Upper lobe of left lung (tissue), 6 donors: ENCODE data around the gene HIGD1B. TPM values are rescaled to one million over a fixed set of nuclear protein-coding genes. Genes with fewer than 3 reads are reported as not detected.
A peak's percentile ranks its signal among the peaks of the same experiment; 100 is the strongest.

Source experiments
- ATAC-seq, 2 donors: fragments of 200-7000 bp; cut with Tn5 transposase; one replicate each; pipeline ENCODE4 v1.9.1; 2022; ENCODE audit warnings: mild to moderate bottlenecking in 2 of 2, moderate library complexity in 2 of 2; ENCODE audit not compliant: low FRiP score in 2 of 2
- DNase-seq, 2 donors: peaks; one replicate each; pipeline ENCODE4 v3.0.0-alpha.2; 2019 to 2020
- H3K27ac ChIP-seq, 4 donors: fragments of 200-600 bp; sonication (generic); one replicate each; pipeline ENCODE4 v1.5.1; 2016 to 2019
- H3K27me3 ChIP-seq, 4 donors: fragments of 200-600 bp; sonication (generic); one replicate each; pipeline ENCODE4 v1.5.1; 2017 to 2019
- H3K36me3 ChIP-seq, 4 donors: fragments of 200-600 bp; sonication (generic); one replicate each; pipeline ENCODE4 v1.5.1; 2016 to 2019
- H3K4me1 ChIP-seq, 4 donors: fragments of 200-600 bp; sonication (generic); one replicate each; pipeline ENCODE4 v1.5.1; 2018 to 2019
- H3K4me3 ChIP-seq, 4 donors: fragments of 200-600 bp; sonication (generic); one replicate each; pipeline ENCODE4 v1.5.1; 2017 to 2019; ENCODE audit warnings: mild to moderate bottlenecking in 2 of 4, moderate library complexity in 1 of 4
- H3K9me3 ChIP-seq, 4 donors: fragments of 200-600 bp; sonication (generic); one replicate each; pipeline ENCODE4 v1.5.1; 2018 to 2019
- CTCF ChIP-seq, 6 experiments: fragments of 450-650 bp in 4 of 6; fragments of 200-600 bp in 2 of 6; sonication (generic) in 2 of 6; IDR thresholded peaks; one replicate each; pipeline ENCODE4 v1.5.1; 2016 to 2019; ENCODE audit warnings: antibody characterized with exemption in 6 of 6
- EP300 ChIP-seq, 4 donors: sonication (generic); formaldehyde crosslinking; IDR thresholded peaks; one replicate each; pipeline ENCODE4 v1.5.1; 2017; ENCODE audit warnings: antibody characterized with exemption in 4 of 4, control low read depth in 2 of 4
- POLR2A ChIP-seq, 4 donors: fragments of 450-650 bp; IDR thresholded peaks; one replicate each; pipeline ENCODE4 v1.5.1; 2016 to 2017; ENCODE audit warnings: antibody characterized with exemption in 4 of 4, mild to moderate bottlenecking in 2 of 4
- POLR2AphosphoS5 ChIP-seq, 2 donors: sonication (generic); formaldehyde crosslinking; IDR thresholded peaks; one replicate each; pipeline ENCODE4 v1.5.1; 2017; ENCODE audit warnings: antibody characterized with exemption in 2 of 2
- WGBS, 2 donors: methylation state at CpG; one replicate each; pipeline ENCODE4 v1.1.5; 2017 to 2018; 5-methylcytosine and 5-hydroxymethylcytosine counted together
- total RNA-seq, 6 donors: library from RNA; depleted of rRNA in 4 of 6; stranded (reverse); fragments of >200 nt in 4 of 6; gene quantifications; one replicate each; pipeline versions ENCODE4 v1.1.0 to v1.2.1, GENCODE V29; 2016 to 2021
- donor health status: DM: no; HTN: no; CAD: no; lungs with moderate emphysema.
- donor health status: DM: no; HTN: yes; CAD: no; lungs with severe emphysema.

Gene HIGD1B
- total RNA-seq, 6 donors from 2014 or later = 1.9 to 33.3 (median 15.9) TPM; not detected in 1

- TF ChIP-seq EP300 (IDR thresholded peaks at IDR 0.05) (no peak), POLR2AphosphoS5 (IDR thresholded peaks at IDR 0.05) (no peak)
- ATAC-seq (no peak), DNase-seq (peak in 1 of 2 donors; percentile 32)
- Histone ChIP-seq H3K4me3 (no peak overlapping the region), H3K9me3 (no peaks in the 10 kb centered on the region), H3K27me3 (no peaks in the 10 kb centered on the region), H3K4me1 (peaks cover 0 to 25% (median 12%) of the 10 kb centered on the region in 4 donors), H3K36me3 (peaks cover 32 to 65% (median 50%) of the 10 kb centered on the region in 4 donors), H3K27ac (no peak overlapping the region)
- WGBS, 2 donors = 57 to 72% methylated on average over 10 of the region's 10 CpGs
These were observed 40.6 kb downstream of the HIGD1B start for GRCh38 chr17:44887971-44888954.

GRCh38 chr17:44889003-44889402 lies 41.3 kb downstream of the HIGD1B start:
- 71 to 76% methylated on average over 7 of the region's 7 CpGs for WGBS, 2 donors

GRCh38 chr17:44892250-44892649 lies 44.6 kb downstream of the HIGD1B start:
- no peak overlapping the region for H3K4me3 ChIP-seq
- no peaks in the 10 kb centered on the region for H3K9me3 ChIP-seq
- H3K27me3 ChIP-seq = no peaks in the 10 kb centered on the region
- peaks cover 13 to 42% (median 27%) of the 10 kb centered on the region in 4 donors for H3K36me3 ChIP-seq
- DNase-seq = no peak
- ATAC-seq = no peak
- H3K4me1 ChIP-seq = peaks cover under 1 to 29% (median 10%) of the 10 kb centered on the region in 4 donors
- H3K27ac ChIP-seq = no peak overlapping the region
- no peak for TF ChIP-seq POLR2AphosphoS5 (IDR thresholded peaks at IDR 0.05)
- no peak for TF ChIP-seq POLR2A (IDR thresholded peaks at IDR 0.05)
- no peak for TF ChIP-seq CTCF (IDR thresholded peaks at IDR 0.05)
- TF ChIP-seq EP300 (IDR thresholded peaks at IDR 0.05) = no peak

More at GRCh38 chr17:44889003-44889402, 41.3 kb downstream of the HIGD1B start:
- H3K4me1 ChIP-seq = peaks cover 0 to 25% (median 12%) of the 10 kb centered on the region in 4 donors
- H3K4me3 ChIP-seq = no peak overlapping the region
- H3K27ac ChIP-seq = no peak overlapping the region
- DNase-seq = no peak
- H3K9me3 ChIP-seq = no peaks in the 10 kb centered on the region
- peaks cover 31 to 65% (median 50%) of the 10 kb centered on the region in 4 donors for H3K36me3 ChIP-seq
- no peaks in the 10 kb centered on the region for H3K27me3 ChIP-seq
- ATAC-seq = no peak
- TF ChIP-seq CTCF (IDR thresholded peaks at IDR 0.05) (no peak), POLR2A (IDR thresholded peaks at IDR 0.05) (no peak), EP300 (IDR thresholded peaks at IDR 0.05) (no peak)

- 92 to 97% methylated on average over 4 of the region's 4 CpGs for WGBS, 2 donors
- ATAC-seq = no peak
- Histone ChIP-seq H3K4me3 (no peak overlapping the region), H3K27ac (no peak overlapping the region), H3K4me1 (peaks cover 10 to 26% (median 14%) of the 10 kb centered on the region in 4 donors), H3K36me3 (peaks cover 13 to 42% (median 27%) of the 10 kb centered on the region in 4 donors), H3K27me3 (no peaks in the 10 kb centered on the region), H3K9me3 (no peaks in the 10 kb centered on the region)
- TF ChIP-seq POLR2A (IDR thresholded peaks at IDR 0.05) (no peak), EP300 (IDR thresholded peaks at IDR 0.05) (no peak), POLR2AphosphoS5 (IDR thresholded peaks at IDR 0.05) (no peak), CTCF (IDR thresholded peaks at IDR 0.05) (no peak)
- no peak for DNase-seq
These were observed 47.0 kb downstream of the HIGD1B start for GRCh38 chr17:44894642-44895041.

- H3K4me1 ChIP-seq = peaks cover 21 to 36% (median 25%) of the 10 kb centered on the region in 4 donors
- 0% methylated on average over 7 of the region's 7 CpGs for WGBS, 2 donors
- no peak for TF ChIP-seq POLR2AphosphoS5 (IDR thresholded peaks at IDR 0.05)
- TF ChIP-seq POLR2A (IDR thresholded peaks at IDR 0.05) = no peak
- no peak for TF ChIP-seq EP300 (IDR thresholded peaks at IDR 0.05)
- no peak for TF ChIP-seq CTCF (IDR thresholded peaks at IDR 0.05)
- H3K9me3 ChIP-seq = no peaks in the 10 kb centered on the region
- H3K4me3 ChIP-seq = peak overlapping the region; percentile 69 to 88 (median 82)
- DNase-seq (peak in 1 of 2 donors; percentile 51), ATAC-seq (peak in 1 of 2 donors; percentile 71)
- peak overlapping the region; percentile 95 to 100 (median 97) for H3K27ac ChIP-seq
- H3K36me3 ChIP-seq = peaks cover 0 to 9% (median 6%) of the 10 kb centered on the region in 4 donors
- no peaks in the 10 kb centered on the region for H3K27me3 ChIP-seq
These were observed 51.0 kb downstream of the HIGD1B start for GRCh38 chr17:44898768-44899073.
